A673 (cell line): ENCODE results near the gene HAT1.

Experiments
- CTCF ChIP-seq: fragments of 300-800, 200-600 bp; sonication (generic); conservative IDR thresholded peaks from 2 replicates; pipeline ENCODE4 v1.5.1; 2017; ENCODE audit warnings: low read depth, mild to moderate bottlenecking, antibody characterized with exemption, low read length, moderate library complexity, mixed read lengths
- EZH2 ChIP-seq: fragments of 200-600 bp; sonication (generic); IDR thresholded peaks from 2 replicates; pipeline ENCODE4 v1.6.1; 2017; ENCODE audit warnings: borderline replicate concordance, low read depth, mild to moderate bottlenecking, mixed read lengths, antibody characterized with exemption, low read length; ENCODE audit not compliant: poor library complexity, severe bottlenecking

- TF ChIP-seq CTCF (no peak), EZH2 (no peak)
Measured at GRCh38 chr2:171939058-171939742, 16.9 kb downstream of the HAT1 start.
